ENCODE measurements around the gene HMMR.

The HMMR gene

DNA sequence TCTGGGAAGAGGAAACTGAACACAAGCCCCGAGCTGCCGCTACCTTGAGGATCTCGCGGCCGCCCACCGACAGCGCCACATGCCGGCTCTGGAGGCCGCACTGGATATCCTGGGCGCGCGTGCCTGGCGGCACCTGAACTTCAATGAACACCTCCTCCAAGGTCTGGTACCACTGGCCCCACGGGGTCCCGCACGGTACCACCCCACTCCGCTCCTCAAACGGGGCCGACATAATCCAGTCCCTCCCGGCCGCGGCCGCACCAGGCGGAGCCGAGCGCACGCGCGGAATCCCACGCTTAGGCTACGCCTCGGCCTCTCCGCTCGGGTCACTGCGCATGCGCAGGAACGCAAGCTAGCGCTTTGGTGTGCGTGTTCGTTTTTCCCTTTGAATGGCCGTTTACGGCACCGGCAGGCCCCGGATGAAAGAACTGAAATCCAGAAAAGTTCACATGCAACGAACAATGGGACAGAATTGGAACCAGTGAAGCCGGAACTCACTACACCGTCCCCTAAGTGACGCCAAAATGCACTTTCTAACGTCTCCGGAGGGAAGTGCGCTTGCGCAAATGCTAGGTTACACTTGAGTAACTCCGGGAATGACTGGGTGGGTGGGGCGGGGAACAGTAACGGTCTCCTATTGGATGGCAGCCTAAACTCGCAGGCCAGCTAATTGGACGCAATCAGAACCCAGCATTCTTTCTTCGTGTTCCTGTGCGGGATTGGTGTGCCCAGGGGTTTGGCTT lies 442 bp upstream of the HMMR start, which contains the start of gene NUDCD2:
TSS of gene NUDCD2 (minus strand) at position 284 of the 743 bp plus-strand sequence. CDS start at position 232, 52 bp downstream.
- peak; percentile 94 for DNase-seq

DNA sequence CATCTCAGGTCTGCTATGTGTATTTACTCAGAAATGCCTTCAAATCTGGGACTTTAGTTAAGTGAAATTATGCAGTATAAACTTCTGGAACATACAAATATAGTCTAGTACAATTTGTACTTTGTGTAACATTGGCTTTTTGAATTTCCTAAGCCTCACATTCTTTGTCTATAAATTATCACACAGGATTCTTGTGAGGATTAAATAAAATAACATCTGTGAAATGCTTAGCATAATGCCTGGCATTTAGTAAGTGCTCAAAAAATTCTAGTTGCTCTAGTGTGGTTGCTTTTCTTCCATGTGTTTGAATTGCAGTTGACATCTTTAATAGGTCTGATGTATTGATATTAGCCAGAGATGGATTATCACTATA lies 2.6 kb downstream of the HMMR start:
- no peak for DNase-seq

- no peak for DNase-seq
These were observed 7.2 kb downstream of the HMMR start for GRCh38 chr5:163467682-163468081.

DNA sequence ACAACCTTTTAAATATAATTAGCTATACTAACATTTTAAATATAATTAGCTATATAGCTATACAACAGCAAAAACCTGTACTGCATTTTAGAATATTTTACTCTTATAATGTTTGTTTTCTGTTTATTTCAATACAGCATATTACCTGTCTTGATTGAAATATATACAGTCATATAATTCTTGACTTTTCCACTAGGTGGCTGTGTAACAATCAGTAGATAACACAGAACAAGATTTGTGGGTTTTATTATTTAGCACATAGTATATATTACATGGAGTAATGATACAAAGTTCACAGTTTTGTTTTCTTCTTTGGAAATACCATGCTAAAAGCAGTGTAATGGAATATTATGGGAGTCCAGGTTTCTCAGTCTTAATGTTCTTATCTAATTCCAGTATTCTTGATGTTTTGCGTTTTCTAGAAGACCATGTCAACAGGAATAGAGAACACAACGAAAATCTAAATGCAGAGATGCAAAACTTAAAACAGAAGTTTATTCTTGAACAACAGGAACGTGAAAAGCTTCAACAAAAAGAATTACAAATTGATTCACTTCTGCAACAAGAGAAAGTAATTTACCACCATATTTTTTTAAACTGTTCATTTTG lies 13.3 kb downstream of the HMMR start:
- DNase-seq = no peak

GRCh38 chr5:163475411-163475810 lies 15.0 kb downstream of the HMMR start:
- DNase-seq = no peak

- no peak for DNase-seq
These were observed 17.9 kb downstream of the HMMR start for GRCh38 chr5:163478126-163478981.

GRCh38 chr5:163478982-163479271 lies 18.5 kb downstream of the HMMR start:
- no peak for DNase-seq

DNA sequence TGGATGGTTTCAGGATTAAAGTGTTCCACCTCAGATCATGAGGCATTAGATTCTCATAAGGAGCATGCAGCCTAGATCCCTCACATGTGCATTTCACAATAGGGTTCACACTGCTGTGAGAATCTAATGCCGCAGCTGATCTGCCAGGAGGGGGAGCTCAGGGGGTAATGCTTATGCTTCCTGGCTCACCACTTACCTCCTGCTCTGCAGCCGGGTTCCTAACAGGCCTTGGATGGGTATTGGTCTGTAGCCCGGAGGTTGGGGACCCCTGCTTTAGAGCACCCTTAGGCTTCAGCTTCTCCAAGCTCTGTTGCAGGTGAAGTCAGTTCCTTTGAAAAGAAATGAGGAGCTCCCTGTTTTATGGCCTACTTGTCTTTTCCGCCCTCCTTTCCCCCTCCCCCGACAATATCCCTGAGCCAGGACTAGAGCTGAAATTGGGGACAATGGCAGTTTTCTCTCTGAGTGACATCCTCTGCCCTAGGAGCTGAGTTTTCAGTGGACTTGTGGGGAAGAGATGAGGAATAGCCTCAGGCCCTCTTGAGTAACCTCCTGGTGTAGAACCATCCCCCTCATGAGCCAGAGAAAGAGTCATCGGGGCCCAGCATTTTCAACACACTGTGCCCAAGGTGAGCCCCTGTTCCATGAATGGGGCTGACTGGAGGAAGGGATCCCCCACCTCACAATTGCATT lies 28.8 kb downstream of the HMMR start:
- no peak for DNase-seq

DNA sequence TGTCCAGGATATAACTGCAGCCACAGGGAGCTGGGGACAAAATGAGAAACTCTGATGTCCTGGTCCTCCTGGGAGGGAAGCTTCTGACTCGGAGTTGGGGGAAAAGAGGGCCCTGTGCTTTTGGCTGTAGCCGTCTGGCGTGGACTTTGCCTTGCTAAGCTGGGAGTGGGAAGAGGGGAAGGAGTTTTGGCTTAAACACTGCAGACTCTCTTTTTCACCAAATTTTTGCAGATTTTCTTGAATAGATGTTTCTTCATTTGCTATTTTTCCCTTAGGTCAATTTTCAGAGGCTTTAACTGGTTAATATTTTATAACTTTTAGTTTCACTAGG lies 29.3 kb downstream of the HMMR start:
- DNase-seq = no peak

GRCh38 chr5:163496286-163496685 lies 35.9 kb downstream of the HMMR start:
- no peak for DNase-seq

DNA sequence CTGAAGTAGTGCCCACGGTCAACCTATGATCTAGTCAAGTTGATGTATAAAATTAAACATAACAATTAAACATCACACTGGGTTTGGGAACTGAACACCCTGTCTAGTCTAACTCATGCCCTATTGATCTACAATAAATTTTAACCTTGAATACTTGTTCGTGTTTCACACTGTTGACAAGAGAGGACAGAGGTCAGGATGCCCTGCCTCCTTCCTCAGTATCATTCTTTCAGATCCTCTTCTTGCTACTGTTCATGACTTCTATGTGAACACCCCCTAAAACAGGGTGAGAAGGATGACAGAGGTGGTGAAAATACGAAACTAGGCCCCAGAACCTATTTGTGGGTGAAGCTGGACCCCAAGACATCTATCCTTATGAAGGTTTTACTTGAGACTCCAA lies 36.9 kb downstream of the HMMR start:
- DNase-seq = no peak

DNA sequence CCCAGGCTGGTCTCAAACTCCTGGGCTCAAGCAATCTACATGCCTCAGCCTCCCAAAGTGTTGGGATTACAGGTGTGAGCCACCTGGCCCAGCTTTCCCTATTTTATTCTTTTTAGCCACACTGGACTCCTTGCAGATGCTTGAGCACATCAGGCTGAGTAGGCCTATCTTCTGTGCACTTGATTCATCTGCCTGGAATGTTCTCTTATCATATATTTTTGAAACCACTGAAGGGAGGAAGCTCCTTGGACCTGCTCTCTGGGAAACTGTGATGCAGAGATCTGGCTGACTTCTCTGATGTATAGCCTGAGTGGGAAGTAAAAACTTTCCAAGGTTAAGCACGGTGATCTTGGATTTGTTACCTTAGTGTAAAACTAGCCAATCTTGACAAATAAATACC lies 38.5 kb downstream of the HMMR start:
- no peak for DNase-seq

DNA sequence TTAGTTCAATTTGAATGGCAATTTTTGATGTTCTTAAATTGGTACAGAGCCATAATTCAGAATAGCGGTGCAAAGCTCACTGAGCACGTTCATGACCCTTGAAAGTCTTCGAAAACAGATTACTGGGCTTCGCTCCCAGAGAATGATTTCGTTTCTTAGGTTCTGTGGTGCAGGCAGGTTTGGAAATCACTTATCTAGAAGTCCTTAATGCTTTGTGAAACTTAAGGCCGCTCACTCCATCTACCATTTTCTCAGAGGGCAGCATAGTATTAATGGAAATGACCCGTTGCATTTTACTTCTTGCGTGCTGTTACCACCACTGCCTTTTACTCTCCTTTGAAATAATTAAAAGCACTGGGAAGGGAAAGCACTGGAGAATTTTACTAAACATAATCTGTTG lies 42.1 kb downstream of the HMMR start:
- no peak for DNase-seq

DNA sequence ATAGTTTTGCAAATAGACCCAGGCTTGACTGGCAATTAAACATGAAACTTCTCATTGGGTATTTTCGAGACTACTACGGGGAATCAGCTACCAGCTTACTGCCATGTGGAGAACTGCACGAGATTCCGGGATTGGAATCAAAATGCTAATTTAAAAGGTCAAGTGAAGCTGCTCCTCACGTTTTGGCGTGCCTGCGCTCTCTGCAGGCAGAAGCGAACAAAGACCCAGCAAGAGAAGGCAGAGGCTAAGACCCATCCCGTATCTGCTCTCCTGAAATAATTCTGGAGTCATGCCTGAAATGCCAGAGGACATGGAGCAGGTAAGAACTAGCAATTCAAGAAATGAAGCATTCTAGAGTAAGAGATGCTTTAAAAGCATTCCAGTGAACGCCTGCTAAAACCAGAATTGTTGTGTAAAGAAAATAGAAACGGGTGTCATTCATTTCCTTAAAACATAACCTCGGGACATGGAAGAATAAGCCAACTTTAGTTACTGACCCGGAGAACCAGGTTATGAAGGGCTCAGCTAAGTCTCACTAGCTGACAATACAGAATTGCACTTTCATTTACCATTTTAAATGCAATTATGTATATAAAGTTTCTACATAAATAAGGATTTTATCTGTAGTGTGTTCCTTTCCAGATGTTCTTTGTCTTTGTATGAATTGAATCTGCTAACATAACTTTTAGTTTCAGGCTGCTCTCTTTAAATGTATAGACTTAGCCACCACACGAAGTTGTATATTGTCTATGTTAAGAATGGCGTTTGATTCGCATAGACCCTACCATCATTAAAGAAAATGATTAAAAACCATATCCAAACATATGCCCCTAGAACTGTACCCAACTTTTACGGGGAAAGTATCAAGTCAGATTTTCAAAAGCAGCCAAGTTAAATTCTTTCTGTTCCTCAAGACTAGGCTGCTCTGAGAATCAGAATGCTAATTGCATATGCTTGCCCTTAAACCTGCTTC lies 43.0 kb downstream of the HMMR start:
- DNase-seq = peak; percentile 44

DNA sequence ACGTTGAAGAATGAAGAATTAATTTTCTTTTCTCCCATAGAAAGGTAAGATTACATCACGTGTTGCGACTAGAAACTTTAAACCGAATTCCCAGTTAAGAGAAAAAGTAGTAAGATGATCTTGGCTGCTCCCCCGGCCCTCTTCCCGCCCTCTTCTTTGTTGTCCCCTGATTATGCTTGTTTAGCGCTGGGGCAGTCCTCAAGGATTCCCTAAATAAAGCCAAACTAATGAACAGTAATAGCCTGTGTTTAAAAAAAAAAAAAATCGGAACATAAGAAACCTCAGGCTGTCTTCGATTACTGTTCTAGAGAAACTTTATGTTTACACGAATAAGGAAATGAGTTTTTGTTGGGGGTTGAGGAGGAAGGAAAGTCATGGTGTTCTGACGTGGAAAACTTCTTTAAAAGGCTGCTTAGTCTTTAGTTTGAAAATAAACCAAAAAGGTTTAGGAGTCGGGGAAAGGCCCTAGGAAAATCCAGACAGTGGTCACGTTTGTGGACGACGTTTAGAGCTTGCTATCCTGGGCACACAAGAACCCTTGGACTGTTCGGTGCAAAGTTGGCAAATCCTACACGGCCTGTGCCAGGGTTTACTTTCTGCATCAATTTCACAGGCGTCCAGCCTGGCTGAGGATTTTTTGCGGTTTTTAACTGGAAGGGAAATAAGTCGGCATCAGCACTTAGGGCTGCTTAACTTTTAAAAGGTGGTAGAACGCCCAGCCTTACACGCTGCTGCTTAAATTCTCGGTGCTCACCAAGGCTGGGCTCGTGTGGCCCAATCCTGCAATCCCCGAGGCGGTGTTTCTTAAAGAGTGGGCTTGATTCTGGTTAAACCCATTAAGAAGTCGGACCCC lies 43.9 kb downstream of the HMMR start:
- peak; percentile 56 for DNase-seq

GRCh38 chr5:163505049-163505367 lies 44.6 kb downstream of the HMMR start:
- no peak for DNase-seq

- DNase-seq = peak; percentile 96
These were observed 45.1 kb downstream of the HMMR start, which contains the start of gene MAT2B for GRCh38 chr5:163505368-163506094. Gene MAT2B, plus strand, starts transcription at chr5:163505619. Its CDS starts 68 bp downstream, at chr5:163505687.

GRCh38 chr5:163506095-163506457 lies 45.6 kb downstream of the HMMR start:
- no peak for DNase-seq

DNA sequence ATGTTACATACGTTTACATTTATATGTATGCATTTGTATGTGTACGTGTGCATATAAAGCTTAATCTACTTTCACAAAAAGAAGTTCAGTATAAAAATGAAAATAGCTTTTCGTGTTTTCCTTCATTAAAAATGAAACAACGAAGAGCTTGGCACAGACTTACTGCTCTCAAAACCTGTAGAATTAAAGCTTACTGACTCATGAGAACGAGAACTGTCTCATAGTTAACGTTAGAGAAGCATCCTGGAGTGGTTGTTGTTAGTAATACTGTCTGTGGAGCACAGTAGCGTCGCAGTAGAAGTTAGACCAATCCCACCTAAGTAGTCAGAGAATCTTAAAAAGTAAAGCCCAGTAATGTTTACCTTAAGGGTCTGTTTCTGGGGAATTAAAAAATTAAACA lies 46.3 kb downstream of the HMMR start:
- DNase-seq = no peak

GRCh38 chr5:163508753-163509152 lies 48.3 kb downstream of the HMMR start:
- DNase-seq = no peak
